ENCODE results near the gene SLC9A8.
A peak's percentile ranks its signal among the peaks of the same experiment; 100 is the strongest.

The SLC9A8 gene

DNA sequence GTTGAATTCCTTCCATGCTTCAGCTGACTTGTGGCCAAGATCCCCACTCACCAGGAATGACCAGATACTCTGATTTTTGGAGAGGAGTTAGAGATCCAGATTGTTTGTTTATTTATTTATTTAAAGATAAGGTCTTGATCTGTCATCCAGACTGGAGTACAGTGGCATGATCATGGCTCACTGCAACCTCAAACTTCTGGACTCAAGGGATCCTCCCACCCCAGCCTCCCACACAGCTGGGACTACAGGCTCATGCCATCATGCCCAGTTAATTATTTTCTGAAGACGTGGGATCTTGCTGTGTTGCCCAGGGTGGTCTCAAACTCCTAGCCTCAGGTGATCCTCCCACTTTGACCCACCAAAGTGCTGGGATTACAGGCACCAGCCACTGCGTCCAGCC is 106.8 kb downstream of the SLC9A8 start:
- no peak for DNase-seq

DNA sequence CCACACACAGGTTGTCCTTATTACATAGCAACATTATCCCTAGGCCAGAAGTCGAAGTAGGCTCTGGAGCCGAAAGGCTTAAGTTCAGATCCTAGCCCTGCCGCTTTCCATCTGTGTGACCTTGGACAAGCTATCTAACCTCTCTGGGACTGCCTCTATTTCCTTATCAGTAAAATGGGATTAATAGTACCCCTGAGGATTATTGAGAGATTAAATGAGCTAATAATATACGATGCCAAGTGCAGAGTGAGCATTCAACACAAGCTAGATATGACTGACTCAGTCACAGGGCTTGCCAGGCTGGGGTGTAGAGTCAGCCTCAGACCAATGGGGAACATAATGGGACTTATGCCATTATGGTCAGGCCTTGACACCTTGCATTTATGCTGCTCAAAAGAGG is 111.6 kb downstream of the SLC9A8 start:
- no peak for DNase-seq

GRCh38 chr20:49925901-49926454 is 113.3 kb downstream of the SLC9A8 start:
- no peak for DNase-seq

DNA sequence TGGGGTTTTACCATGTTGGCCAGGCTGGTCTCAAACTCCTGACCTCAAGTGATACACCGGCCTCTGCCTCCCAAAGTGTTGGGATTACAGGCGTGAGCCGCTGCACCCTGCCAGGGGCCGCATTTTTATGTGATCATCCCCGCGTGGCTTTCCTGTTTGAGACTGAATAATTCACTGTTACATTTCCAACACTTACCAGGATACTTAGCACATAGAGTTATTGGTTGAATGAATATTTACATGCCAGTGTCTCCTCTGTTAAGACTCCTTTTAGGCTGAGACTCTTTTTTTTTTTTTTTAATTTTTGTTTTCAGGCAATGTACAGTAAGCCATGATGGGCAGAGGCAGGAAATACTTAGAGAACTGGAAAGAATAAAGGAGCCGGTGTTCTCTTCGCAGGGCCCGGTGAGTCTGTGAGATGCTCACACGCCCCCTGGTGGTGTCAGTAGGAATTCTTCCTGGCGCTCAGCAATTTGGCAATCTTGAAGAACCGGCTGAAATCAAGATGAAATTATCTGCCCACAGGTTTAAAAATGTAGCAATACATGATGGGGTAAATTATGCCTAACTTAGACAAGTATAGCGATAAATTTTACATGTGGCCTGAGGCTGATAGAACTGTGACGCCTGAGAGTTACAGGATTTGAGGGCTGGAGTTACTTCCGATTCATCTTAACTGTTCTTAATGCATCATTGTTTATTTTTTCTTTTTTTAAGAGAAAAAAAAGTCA is 115.9 kb downstream of the SLC9A8 start:
- DNase-seq, result peak; percentile 72

GRCh38 chr20:49929142-49929494 is 116.5 kb downstream of the SLC9A8 start:
- DNase-seq, result no peak

DNA sequence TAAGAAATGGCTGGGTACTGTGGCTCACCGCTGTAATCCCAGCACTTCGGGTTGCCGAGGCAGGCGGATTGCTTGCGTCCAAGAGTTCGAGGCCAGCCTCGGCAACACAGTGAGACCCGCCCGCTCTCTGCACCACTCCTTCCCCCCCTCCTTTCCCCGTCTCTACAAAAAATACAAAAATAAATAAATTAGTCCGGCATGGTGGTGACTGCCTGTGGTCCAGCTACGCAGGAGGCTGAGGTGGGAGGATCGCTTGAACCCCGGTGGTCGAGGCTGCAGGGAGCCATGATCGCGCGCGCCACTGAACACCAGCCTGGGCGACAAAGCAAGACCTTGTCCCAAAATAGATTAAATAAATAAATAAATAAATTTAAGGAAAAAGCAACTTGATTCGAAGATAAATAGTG is 123.1 kb downstream of the SLC9A8 start:
- no peak for DNase-seq

GRCh38 chr20:49936153-49937026 is 123.8 kb downstream of the SLC9A8 start, which contains the start of gene RNF114:
Gene RNF114 (plus strand): TSS chr20:49936397. CDS start chr20:49936413, 16 bp downstream.
- DNase-seq, result peak; percentile 87

DNA sequence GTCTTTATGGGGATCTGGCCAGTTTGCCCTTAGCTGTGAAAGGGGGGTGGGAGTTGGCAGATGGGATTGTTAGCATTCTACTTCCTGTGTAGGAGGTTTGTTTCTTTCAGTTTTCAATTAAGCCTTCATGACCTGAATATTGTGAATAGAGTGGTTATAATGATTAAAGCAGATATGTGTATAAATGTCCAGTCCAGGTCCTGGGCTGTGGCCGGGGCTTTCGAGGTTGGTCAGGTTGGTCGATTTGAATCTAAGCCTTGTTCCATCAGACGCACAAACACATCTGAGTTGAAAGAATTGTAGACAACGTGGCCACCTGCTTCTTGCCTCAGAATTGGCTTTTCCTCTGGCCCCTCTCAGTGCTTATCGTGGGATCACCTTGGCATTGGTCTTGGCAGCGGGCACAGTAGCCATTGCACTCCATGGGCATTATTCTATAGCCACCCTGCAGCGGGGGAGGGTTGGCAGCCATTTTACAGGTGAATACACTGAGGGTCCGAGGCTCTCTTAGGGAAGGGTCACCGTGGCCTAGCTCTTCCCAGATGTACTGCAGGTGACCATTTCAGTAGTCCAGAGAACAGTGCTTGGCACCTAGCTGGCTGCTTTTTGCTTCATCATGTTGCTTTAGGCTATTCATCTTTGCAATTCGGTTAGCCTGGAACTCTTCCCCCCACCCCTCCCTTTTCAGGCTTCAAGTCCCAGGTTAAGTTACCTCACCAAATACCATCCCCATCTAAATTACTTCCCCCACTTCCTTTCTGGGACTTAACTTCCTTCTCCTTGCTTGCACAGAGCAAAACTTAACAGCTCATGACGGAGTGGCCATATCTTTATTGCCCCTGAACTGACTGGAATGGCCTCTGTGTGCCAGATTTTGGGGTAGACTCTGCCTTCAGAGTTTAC is 124.7 kb downstream of the SLC9A8 start:
- no peak for DNase-seq

DNA sequence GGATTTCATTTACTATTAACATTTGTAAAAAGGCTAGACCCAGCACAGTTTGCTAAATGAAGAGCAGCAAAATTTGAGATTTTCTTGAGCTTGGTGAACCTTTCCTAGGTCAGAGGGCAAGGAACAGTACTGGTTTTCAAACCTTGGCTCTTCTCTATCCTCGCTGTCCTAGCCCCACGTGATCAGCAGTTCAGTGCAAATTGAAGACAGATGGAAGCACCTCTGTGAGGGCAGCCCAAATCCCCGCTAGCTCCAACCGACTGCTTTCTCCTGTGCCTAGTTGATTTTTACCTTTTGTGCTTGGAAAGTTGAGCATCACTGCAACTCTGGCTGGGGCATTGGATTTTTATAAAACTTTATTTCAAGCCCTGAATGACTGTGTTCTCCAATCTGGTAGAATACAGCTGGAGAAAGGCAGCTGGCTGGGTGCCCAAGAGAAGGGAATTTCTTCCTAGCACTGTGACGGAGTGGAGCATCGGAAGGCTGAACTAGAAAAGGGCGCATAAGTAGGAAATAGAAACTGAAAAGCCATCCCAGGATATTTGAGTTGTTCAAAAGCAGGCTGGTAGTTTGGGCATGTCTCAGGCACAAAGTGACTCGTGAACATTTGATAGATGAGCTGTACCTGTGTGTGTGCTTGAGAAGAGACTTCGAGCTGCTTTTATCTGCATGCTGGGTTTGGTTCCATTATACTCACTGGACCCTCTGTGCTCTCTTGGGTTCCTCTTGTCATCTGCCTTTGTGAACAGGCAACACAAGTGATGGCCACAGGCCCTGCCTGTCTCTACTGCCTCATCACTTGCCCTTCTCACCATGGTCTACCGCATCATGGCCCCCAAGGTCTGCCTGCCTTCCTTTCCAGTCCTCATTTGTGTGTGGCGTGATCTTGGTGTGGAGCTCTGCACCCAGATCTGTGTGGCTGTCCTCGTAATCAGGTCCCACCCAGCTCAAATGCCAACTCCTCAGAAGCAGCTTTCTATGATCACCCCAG is 125.8 kb downstream of the SLC9A8 start:
- DNase-seq, result peak; percentile 33

DNA sequence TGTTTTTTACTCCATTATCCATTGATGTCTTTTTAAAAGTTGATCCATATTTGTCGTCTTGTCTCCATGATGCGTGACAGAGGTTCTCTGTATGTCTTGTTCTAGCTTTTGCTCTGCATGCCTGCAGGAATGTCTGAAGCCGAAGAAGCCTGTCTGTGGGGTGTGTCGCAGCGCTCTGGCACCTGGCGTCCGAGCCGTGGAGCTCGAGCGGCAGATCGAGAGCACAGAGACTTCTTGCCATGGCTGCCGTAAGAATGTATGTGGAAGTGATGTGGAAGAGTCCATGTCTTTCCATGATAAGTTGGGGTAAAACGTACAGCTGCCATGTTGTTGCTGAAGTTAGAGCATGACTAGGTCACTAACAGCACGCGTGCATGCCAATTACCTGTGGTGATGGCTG is 128.8 kb downstream of the SLC9A8 start:
- DNase-seq, result no peak

Data from amniotic stem cell (primary cell).